NT2/D1 (cell line): Measurements from ENCODE around the gene SMIM43.

Experiments
- SUZ12 ChIP-seq: IDR thresholded peaks from 2 replicates; pipeline ENCODE4 v1.6.1; 2011; ENCODE audit not compliant: insufficient read length, insufficient read depth; ENCODE audit errors: extremely low read depth
- YY1 ChIP-seq: IDR thresholded peaks from 2 replicates; pipeline ENCODE4 v1.6.1; 2011; ENCODE audit not compliant: insufficient read length, insufficient read depth

DNA sequence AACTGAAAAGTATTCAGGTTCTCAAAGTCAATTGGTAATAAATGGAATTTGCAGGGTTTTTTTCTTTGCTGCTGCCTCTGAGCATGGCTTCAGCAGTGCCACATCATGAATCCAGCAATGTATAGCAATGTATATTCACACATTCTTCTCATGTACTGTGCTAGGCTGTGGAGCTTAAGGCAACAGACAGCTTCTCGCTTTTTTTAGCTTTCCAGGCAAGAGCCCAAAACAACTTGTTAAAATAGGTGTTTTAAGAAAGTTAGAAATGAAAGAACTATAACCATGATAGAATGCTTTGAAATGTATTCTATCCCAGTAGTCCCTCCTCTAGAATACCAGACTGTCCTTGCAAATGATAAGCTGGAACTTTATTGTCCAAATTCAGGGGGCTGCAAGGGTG, 30.4 kb downstream of the SMIM43 start:
- TF ChIP-seq YY1 (no peak), SUZ12 (no peak)
